Panc1 (cell line): ENCODE data around the gene ENOX1. TPM values are rescaled to one million over a fixed set of nuclear protein-coding genes. Genes with fewer than 3 reads are reported as not detected.

ENCODE experiments used
- ATAC-seq: fragments of 200-7000 bp; cut with Tn5 transposase; 2 replicates; pipeline ENCODE4 v1.9.1; 2020; ENCODE audit warnings: mild to moderate bottlenecking, moderate library complexity
- BruUV-seq: library from RNA; stranded (reverse); fragments of 400-500 nt; replicated peaks from 2 replicates; lab custom pipeline; 2021; lab: Mats Ljungman, UMichigan
- CTCF ChIA-PET: fragments of 300-600 bp; sonication (Branson Sonifier 250); formaldehyde crosslinking; loops from one replicate; lab custom pipeline; 2022; ENCODE audit warnings: antibody characterized with exemption; lab: Charles Lee
- POLR2A ChIA-PET: fragments of 300-600 bp; sonication (Branson Sonifier 250); formaldehyde crosslinking; loops from one replicate; lab custom pipeline; 2022; ENCODE audit warnings: antibody characterized with exemption; lab: Charles Lee
- DNase-seq: peaks from one replicate; pipeline ENCODE4 v3.0.0-alpha.2; 2010; ENCODE audit warnings: low read depth, low spot score
- H3K27ac ChIP-seq: 2 replicates; pipeline ENCODE4 v1.5.1; 2011; ENCODE audit warnings: mild to moderate bottlenecking, low read length, inconsistent platforms
- H3K27me3 ChIP-seq: fragments of 200-500 bp; sonication (Bioruptor generic); 2 replicates; pipeline ENCODE4 v1.6.0; 2014; ENCODE audit warnings: low read length, inconsistent platforms; ENCODE audit not compliant: control insufficient read depth, insufficient read depth
- H3K36me3 ChIP-seq: fragments of 200-500 bp; sonication (Bioruptor generic); 2 replicates; pipeline ENCODE4 v1.5.1; 2014; ENCODE audit warnings: inconsistent platforms, mild to moderate bottlenecking, low read length, moderate library complexity; ENCODE audit not compliant: control insufficient read depth, insufficient read depth
- H3K4me1 ChIP-seq: 2 replicates; pipeline ENCODE4 v1.5.1; 2011; ENCODE audit warnings: inconsistent platforms, mild to moderate bottlenecking, low read length, moderate library complexity; ENCODE audit not compliant: control insufficient read depth, insufficient read depth
- H3K4me3 ChIP-seq, 2 experiments: 2 replicates each; pipeline ENCODE4 v1.5.1; 2011 to 2012; ENCODE audit warnings: low read depth in 2 of 2, low read length in 2 of 2, mild to moderate bottlenecking in 2 of 2, inconsistent platforms in 1 of 2, moderate library complexity in 1 of 2
- H3K9me3 ChIP-seq: fragments of 200-500 bp; sonication (Bioruptor generic); 2 replicates; pipeline ENCODE4 v1.5.1; 2014; ENCODE audit warnings: low read depth, mild to moderate bottlenecking, inconsistent platforms, low read length, moderate library complexity; ENCODE audit not compliant: control insufficient read depth, insufficient read depth
- POLR2AphosphoS5 ChIP-seq: IDR thresholded peaks from 2 replicates; pipeline ENCODE4 v1.6.1; 2012; ENCODE audit warnings: mild to moderate bottlenecking, low read depth, low read length, moderate library complexity
- SIN3A ChIP-seq: IDR thresholded peaks from 2 replicates; pipeline ENCODE4 v1.6.1; 2012; ENCODE audit warnings: low read depth, mild to moderate bottlenecking, low read length, moderate library complexity, borderline replicate concordance; ENCODE audit not compliant: insufficient read depth
- TCF7L2 ChIP-seq: IDR thresholded peaks from 2 replicates; pipeline ENCODE4 v1.6.1; 2011; ENCODE audit warnings: mild to moderate bottlenecking, low read depth, low read length, inconsistent platforms
- in situ Hi-C: cut with HindIII; loops from 2 replicates; pipeline ENCODE4 v1.10.0; 2016; ENCODE audit warnings: low sequenced_read_pairs, low pct_unique_long_range_greater_than_20kb
- intact Hi-C: fragments of 100-400 bp; cut with micrococcal nuclease; formaldehyde crosslinking; loops from one replicate; pipeline ENCODE4 v1.10.0; 2022; ENCODE audit not compliant: unreplicated experiment
- total RNA-seq: library from RNA; stranded (reverse); gene quantifications from one replicate; pipeline ENCODE4 v1.2.1, GENCODE V29; 2021; ENCODE audit not compliant: unreplicated experiment
- TF ChIP-seq, protein P1 (sequence below), 2 experiments: IDR thresholded peaks; 2 replicates each; pipeline ENCODE4 v1.6.1; 2011 to 2012; ENCODE audit warnings: low read depth in 2 of 2, control low read depth in 1 of 2, low read length in 1 of 2, mild to moderate bottlenecking in 1 of 2, moderate library complexity in 1 of 2; ENCODE audit not compliant: insufficient read depth in 1 of 2
- TF ChIP-seq, protein P2 (sequence below): fragments of 450-650 bp; IDR thresholded peaks from 2 replicates; pipeline ENCODE4 v1.5.1; 2017; ENCODE audit warnings: mild to moderate bottlenecking

The ENOX1 gene
- total RNA-seq, 1 experiment from 2014 or later = 0.23 TPM

DNA sequence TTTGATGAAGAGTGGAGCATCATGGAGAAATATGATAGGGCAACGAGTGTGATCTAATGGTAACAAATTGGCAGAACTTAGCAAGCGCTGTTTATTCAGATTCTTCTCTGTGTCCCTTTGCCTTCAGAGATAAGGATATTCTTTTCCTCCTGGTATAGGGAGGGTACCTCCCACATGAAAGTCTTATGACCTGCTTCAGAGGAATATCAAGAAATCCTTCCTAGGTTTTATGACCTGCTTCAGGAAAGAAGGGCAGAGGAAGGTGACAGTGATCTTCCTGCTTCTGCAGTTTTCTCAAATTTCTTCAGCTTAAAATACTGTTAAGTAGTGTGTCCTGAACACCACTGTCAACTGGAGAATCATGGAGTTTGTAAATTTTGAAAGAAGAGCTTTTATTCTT, 619.0 kb downstream of the ENOX1 start:
- BruUV-seq = no TSS peak
- intact Hi-C loops (no loop called here), in situ Hi-C loops (no loop called here)
- TF ChIP-seq TCF7L2 (no peak), SIN3A (no peak), POLR2AphosphoS5 (no peak)
- TF ChIP-seq, protein P1, sequence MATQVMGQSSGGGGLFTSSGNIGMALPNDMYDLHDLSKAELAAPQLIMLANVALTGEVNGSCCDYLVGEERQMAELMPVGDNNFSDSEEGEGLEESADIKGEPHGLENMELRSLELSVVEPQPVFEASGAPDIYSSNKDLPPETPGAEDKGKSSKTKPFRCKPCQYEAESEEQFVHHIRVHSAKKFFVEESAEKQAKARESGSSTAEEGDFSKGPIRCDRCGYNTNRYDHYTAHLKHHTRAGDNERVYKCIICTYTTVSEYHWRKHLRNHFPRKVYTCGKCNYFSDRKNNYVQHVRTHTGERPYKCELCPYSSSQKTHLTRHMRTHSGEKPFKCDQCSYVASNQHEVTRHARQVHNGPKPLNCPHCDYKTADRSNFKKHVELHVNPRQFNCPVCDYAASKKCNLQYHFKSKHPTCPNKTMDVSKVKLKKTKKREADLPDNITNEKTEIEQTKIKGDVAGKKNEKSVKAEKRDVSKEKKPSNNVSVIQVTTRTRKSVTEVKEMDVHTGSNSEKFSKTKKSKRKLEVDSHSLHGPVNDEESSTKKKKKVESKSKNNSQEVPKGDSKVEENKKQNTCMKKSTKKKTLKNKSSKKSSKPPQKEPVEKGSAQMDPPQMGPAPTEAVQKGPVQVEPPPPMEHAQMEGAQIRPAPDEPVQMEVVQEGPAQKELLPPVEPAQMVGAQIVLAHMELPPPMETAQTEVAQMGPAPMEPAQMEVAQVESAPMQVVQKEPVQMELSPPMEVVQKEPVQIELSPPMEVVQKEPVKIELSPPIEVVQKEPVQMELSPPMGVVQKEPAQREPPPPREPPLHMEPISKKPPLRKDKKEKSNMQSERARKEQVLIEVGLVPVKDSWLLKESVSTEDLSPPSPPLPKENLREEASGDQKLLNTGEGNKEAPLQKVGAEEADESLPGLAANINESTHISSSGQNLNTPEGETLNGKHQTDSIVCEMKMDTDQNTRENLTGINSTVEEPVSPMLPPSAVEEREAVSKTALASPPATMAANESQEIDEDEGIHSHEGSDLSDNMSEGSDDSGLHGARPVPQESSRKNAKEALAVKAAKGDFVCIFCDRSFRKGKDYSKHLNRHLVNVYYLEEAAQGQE (IDR thresholded peaks at IDR 0.05; ENCODE audit: insufficient read depth in 1 of 2, low read depth in 2 of 2, low read length in 1 of 2) = no peak
- TF ChIP-seq, protein P2, sequence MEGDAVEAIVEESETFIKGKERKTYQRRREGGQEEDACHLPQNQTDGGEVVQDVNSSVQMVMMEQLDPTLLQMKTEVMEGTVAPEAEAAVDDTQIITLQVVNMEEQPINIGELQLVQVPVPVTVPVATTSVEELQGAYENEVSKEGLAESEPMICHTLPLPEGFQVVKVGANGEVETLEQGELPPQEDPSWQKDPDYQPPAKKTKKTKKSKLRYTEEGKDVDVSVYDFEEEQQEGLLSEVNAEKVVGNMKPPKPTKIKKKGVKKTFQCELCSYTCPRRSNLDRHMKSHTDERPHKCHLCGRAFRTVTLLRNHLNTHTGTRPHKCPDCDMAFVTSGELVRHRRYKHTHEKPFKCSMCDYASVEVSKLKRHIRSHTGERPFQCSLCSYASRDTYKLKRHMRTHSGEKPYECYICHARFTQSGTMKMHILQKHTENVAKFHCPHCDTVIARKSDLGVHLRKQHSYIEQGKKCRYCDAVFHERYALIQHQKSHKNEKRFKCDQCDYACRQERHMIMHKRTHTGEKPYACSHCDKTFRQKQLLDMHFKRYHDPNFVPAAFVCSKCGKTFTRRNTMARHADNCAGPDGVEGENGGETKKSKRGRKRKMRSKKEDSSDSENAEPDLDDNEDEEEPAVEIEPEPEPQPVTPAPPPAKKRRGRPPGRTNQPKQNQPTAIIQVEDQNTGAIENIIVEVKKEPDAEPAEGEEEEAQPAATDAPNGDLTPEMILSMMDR = no peak
- no peak overlapping the region for H3K27ac ChIP-seq
- POLR2A ChIA-PET = no interaction called here
- H3K4me1 ChIP-seq = no peaks in the 10 kb centered on the region
- CTCF ChIA-PET = no interaction called here
- ATAC-seq = no peak
- no peaks in the 10 kb centered on the region for H3K36me3 ChIP-seq
- no peak for DNase-seq
- H3K4me3 ChIP-seq = no peak overlapping the region
- H3K27me3 ChIP-seq = no peaks in the 10 kb centered on the region
- no peaks in the 10 kb centered on the region for H3K9me3 ChIP-seq

DNA sequence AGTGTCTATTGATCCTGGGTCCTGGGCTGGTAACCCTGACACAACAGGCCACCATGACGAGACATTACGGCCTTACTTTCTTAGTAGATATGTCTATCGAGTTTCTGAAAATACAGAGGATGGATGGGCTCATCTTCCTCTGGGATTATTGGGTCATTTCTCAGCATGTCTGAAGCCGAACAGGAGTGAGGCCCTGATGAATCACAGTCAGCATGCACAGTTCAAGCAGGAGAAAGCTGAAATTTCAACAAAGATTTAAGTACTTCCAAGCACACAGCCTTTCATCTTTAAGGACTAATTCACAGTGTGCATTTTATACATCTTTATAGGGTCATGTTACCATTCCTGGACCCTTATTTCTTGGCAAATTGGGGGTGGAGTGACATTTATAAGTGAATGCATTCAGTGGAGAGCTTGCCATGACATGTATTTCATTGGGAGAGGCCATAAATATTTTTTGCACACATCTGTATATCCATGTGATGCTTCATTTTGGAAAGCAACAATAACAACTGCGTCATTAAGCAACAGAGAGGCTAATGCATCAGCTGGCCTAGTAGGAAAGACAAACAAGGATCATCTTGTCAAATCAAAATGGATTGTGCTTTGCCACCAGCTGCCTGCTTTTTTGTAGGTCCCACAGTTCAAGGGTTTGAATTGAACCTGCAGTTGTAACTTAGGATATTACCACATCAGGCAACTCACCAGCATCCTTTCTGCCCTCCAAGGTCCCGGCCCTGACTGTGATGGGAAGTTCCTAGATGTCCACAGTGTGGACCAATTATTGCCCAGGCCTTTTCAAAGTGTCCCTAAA, 619.9 kb downstream of the ENOX1 start:
- TF ChIP-seq SIN3A = no peak
- TF ChIP-seq POLR2AphosphoS5 = no peak
- TF ChIP-seq, protein P2 = no peak
- TF ChIP-seq TCF7L2 = no peak
- TF ChIP-seq, protein P1 (IDR thresholded peaks at IDR 0.05; ENCODE audit: insufficient read depth in 1 of 2, low read depth in 2 of 2, low read length in 1 of 2) = no peak
- ATAC-seq (no peak), DNase-seq (no peak)
- intact Hi-C loops = no loop called here
- ChIA-PET POLR2A (no interaction called here), CTCF (no interaction called here)
- BruUV-seq = no TSS peak
- in situ Hi-C loops = no loop called here
- Histone ChIP-seq H3K9me3 (no peaks in the 10 kb centered on the region), H3K27me3 (no peaks in the 10 kb centered on the region), H3K4me1 (no peaks in the 10 kb centered on the region), H3K27ac (no peak overlapping the region), H3K36me3 (no peaks in the 10 kb centered on the region), H3K4me3 (no peak overlapping the region)
